Gastrocnemius medialis (tissue), 4 donors: Measurements from ENCODE around the gene DCP1B. TPM values are rescaled to one million over a fixed set of nuclear protein-coding genes. Genes with fewer than 3 reads are reported as not detected.

ENCODE experiments used
- ATAC-seq, 2 donors: fragments of 150-250 bp; one replicate each; pipeline ENCODE4 v1.9.1; 2016
- DNase-seq, 2 donors: peaks; one replicate each; pipeline ENCODE4 v3.0.0-alpha.2; 2019
- H3K27ac ChIP-seq, 4 donors: fragments of 200-600 bp; sonication (generic); 1 replicate in 1 of 4; 2 replicates in 3 of 4; pipeline ENCODE4 v1.5.1; 2016 to 2018; ENCODE audit warnings: mild to moderate bottlenecking in 2 of 4, moderate library complexity in 1 of 4
- H3K27me3 ChIP-seq, 3 donors: fragments of 200-600 bp; sonication (generic) in 2 of 3; 1 replicate in 1 of 3; 2 replicates in 2 of 3; pipeline versions ENCODE4 v1.5.1 to v1.6.0; 2016 to 2019; ENCODE audit warnings: mild to moderate bottlenecking in 1 of 3, moderate library complexity in 1 of 3
- H3K36me3 ChIP-seq, 2 donors: fragments of 200-600 bp; sonication (generic) in 1 of 2; one replicate each; pipeline ENCODE4 v1.5.1; 2017 to 2018
- H3K4me1 ChIP-seq, 2 donors: fragments of 200-600 bp; sonication (generic) in 1 of 2; one replicate each; pipeline ENCODE4 v1.5.1; 2016 to 2017; ENCODE audit warnings: mild to moderate bottlenecking in 2 of 2
- H3K4me3 ChIP-seq, 4 donors: fragments of 200-600 bp; sonication (generic) in 3 of 4; 1 replicate in 1 of 4; 2 replicates in 3 of 4; pipeline ENCODE4 v1.5.1; 2016 to 2019; ENCODE audit warnings: mild to moderate bottlenecking in 2 of 4
- H3K9me3 ChIP-seq, 3 donors: fragments of 200-600 bp; sonication (generic) in 2 of 3; 1 replicate in 1 of 3; 2 replicates in 2 of 3; pipeline ENCODE4 v1.5.1; 2016 to 2019
- CTCF ChIP-seq, 5 experiments: fragments of 450-650 bp in 3 of 5; fragments of 200-600 bp in 2 of 5; sonication (generic) in 2 of 5; IDR thresholded peaks in 4 of 5; conservative IDR thresholded peaks in 1 of 5; 1 replicate in 4 of 5; 2 replicates in 1 of 5; pipeline ENCODE4 v1.5.1; 2016 to 2019; ENCODE audit warnings: antibody characterized with exemption in 5 of 5, mild to moderate bottlenecking in 3 of 5, moderate library complexity in 3 of 5
- POLR2A ChIP-seq, 2 donors: fragments of 450-650 bp; IDR thresholded peaks; one replicate each; pipeline ENCODE4 v1.6.1; 2017; ENCODE audit warnings: antibody characterized with exemption in 2 of 2, mild to moderate bottlenecking in 2 of 2, moderate library complexity in 2 of 2
- in situ Hi-C, 4 donors: fragments of 200-750 bp; cut with MboI; loops; one replicate each; pipeline versions ENCODE4 v1.15.0 to v1.8.0; 2017; ENCODE audit warnings: low sequenced_read_pairs in 4 of 4
- intact Hi-C: fragments of 100-400 bp; cut with DNase I; formaldehyde crosslinking; loops from one replicate; pipeline ENCODE4 v1.15.1; 2023; ENCODE audit warnings: low total_unique reads
- total RNA-seq, 4 donors: library from RNA; depleted of rRNA; stranded (reverse); fragments of >200 nt; gene quantifications; one replicate each; pipeline versions ENCODE4 v1.1.0 to v1.2.3, GENCODE V29; 2016

Gene DCP1B
- total RNA-seq, 4 donors from 2014 or later: 11.5 to 13.5 (median 12.4) TPM

- Histone ChIP-seq H3K36me3 (no peaks in the 10 kb centered on the region), H3K4me1 (peaks cover 0 to 13% of the 10 kb centered on the region in 2 donors), H3K4me3 (no peak overlapping the region), H3K27ac (peak overlapping the region in 2 of 4 donors; percentile 33 to 44), H3K9me3 (no peaks in the 10 kb centered on the region), H3K27me3 (no peaks in the 10 kb centered on the region)
- TF ChIP-seq POLR2A (IDR thresholded peaks at IDR 0.05) (no peak), CTCF (IDR thresholded peaks at IDR 0.05 in 4 of 5, conservative IDR thresholded peaks at IDR 0.05 in 1 of 5) (no peak)
- DNase-seq (no peak), ATAC-seq (no peak)
- in situ Hi-C loops: no loop called here
- intact Hi-C loops: no loop called here
These were observed 8.8 kb upstream of the DCP1B start for GRCh38 chr12:2013086-2013485.

DNA sequence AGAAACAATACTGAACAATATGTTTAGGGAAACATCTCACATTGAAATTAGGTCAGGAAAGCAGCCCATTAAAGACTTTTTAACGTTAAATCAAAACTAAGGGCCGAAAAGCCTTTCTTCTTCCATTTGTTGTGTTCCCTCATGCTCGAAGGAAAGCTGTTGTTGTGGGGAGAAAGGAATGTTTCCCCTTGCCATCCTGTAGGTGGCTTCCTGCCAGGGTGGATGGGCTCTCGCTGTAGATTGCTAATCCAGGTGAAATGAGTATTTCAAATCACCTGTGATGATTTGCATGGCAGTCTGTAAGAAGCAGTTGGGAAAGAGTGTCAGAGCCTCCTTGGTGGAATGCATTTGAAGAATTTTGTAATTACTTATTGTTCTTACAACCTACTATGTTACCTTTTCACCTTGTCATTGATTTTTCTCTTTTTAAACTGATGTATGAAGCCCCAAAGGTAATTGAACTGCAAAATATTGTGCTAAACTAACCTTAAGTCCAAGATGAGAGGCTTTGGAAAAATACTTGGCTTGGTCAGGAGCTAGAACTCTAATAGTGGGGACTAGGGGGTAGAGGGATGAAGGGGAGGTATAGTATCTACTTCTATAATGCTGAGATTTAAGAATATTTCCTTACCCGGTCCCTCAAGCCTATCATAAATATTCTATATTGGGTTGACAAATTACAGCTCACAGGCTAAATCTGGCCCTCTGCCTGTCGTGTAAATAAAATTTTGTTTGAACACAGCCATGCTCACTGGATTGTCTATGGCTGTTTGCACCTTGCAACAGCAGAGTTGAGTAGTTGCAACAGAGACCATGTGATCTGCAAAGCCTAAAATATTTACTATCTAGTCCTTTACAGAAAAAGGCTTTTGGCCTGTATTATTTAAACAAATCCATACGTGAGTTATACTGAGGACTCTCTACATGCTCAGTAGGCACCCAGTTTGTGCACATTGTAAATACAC lies 7.7 kb upstream of the DCP1B start:
- H3K9me3 ChIP-seq: no peaks in the 10 kb centered on the region
- in situ Hi-C loops: no loop called here
- intact Hi-C loops: no loop called here
- TF ChIP-seq CTCF (IDR thresholded peaks at IDR 0.05 in 4 of 5, conservative IDR thresholded peaks at IDR 0.05 in 1 of 5) (no peak), POLR2A (IDR thresholded peaks at IDR 0.05) (no peak)
- ATAC-seq (no peak), DNase-seq (no peak)
- H3K4me1 ChIP-seq: peaks cover 0 to 13% of the 10 kb centered on the region in 2 donors
- no peak overlapping the region for H3K4me3 ChIP-seq
- no peak overlapping the region for H3K27ac ChIP-seq
- no peaks in the 10 kb centered on the region for H3K27me3 ChIP-seq
- H3K36me3 ChIP-seq: no peaks in the 10 kb centered on the region

DNA sequence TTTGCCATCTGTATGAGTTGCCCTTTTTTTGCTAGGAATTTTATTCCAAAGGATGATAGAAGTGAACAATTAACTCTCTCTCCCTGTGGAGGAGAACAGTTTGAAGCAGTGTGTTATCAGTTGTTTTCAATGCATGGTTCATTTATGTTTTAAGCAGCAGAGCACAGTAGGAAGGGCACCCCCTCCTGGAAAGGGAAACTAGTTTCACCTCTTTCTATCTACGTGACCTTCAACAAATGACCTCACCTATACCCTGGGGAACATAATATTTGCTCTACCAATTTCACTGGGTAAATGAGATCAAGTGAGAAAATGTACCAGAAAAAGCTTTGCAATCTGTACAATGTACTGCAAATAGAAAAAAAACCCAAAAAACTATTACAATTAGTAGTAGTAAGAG lies 5.4 kb upstream of the DCP1B start:
- Histone ChIP-seq H3K36me3 (no peaks in the 10 kb centered on the region), H3K27me3 (no peaks in the 10 kb centered on the region), H3K27ac (no peak overlapping the region), H3K4me1 (peaks cover 3 to 15% of the 10 kb centered on the region in 2 donors), H3K4me3 (no peak overlapping the region), H3K9me3 (no peaks in the 10 kb centered on the region)
- TF ChIP-seq CTCF (IDR thresholded peaks at IDR 0.05 in 4 of 5, conservative IDR thresholded peaks at IDR 0.05 in 1 of 5) (no peak), POLR2A (IDR thresholded peaks at IDR 0.05) (no peak)
- in situ Hi-C loops: no loop called here
- no peak for DNase-seq
- intact Hi-C loops: no loop called here
- ATAC-seq: no peak

GRCh38 chr12:2008677-2009076 lies 4.4 kb upstream of the DCP1B start:
- Histone ChIP-seq H3K36me3 (no peaks in the 10 kb centered on the region), H3K4me3 (no peak overlapping the region), H3K9me3 (no peaks in the 10 kb centered on the region), H3K27ac (no peak overlapping the region), H3K4me1 (peaks cover 4 to 9% of the 10 kb centered on the region in 2 donors), H3K27me3 (no peaks in the 10 kb centered on the region)
- in situ Hi-C loops (no loop called here), intact Hi-C loops (no loop called here)
- TF ChIP-seq POLR2A (IDR thresholded peaks at IDR 0.05) (no peak), CTCF (IDR thresholded peaks at IDR 0.05 in 4 of 5, conservative IDR thresholded peaks at IDR 0.05 in 1 of 5) (no peak)
- ATAC-seq (no peak), DNase-seq (no peak)
